Measurements from ENCODE around the gene CFAP73. TPM values are rescaled to one million over a fixed set of nuclear protein-coding genes. Genes with fewer than 3 reads are reported as not detected.

Gene CFAP73
- total and polyA plus RNA-seq, 3 donors from 2014 or later, result 0.81 to 1.2 TPM; not detected in 1

DNA sequence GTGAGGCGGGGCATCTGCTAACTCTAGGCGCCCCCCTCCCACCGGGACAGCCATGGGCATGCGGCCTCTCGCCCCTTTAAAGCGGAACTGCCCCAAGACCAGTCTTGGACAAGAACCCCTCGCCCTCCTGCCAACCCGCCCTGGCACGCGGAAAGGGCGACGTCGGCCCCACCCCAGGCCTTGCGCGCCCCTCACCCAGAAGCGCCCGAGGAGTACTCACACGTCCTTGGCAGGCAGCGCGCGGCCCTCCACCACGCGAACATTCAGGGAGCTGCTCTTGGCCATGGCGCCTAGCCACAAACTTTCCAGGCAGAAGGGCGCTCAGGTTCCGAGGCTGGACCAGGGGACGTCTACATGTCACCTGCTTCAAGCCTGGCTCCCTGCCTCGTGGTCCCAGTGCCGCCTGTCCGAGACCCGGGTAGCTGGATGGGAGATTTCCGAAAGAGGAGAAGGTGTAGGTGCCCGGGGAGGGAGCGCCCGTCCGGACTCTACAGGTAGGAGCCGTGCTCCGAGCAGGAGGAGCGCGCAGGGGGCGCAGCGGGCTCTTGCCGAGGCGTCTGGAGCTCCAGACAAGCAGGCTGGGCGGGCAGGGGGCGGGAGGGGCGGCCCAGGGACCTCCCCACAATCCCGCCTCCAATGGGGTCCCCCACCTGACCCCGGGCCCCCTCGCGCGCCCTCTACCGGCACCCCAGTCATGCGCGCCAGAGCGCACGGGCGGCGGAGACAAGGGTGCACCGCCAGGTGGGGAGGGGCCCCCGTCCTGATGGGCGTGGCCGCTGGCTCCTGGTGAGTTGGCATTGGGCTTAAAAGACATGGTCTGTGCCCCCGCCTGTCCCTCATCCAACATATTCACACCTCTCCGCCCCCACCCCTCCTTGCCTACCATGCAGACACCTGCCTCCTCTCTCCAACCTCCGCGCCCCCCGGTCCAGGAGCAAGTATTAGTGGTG, 14.1 kb upstream of the CFAP73 start, which contains the start of gene RASAL1:
Gene RASAL1, minus strand, starts transcription at position 584 of the 950 bp plus-strand sequence. Its CDS starts 299 bp downstream, at position 285.
- no peaks in the 10 kb centered on the region for H3K27me3 ChIP-seq

DNA sequence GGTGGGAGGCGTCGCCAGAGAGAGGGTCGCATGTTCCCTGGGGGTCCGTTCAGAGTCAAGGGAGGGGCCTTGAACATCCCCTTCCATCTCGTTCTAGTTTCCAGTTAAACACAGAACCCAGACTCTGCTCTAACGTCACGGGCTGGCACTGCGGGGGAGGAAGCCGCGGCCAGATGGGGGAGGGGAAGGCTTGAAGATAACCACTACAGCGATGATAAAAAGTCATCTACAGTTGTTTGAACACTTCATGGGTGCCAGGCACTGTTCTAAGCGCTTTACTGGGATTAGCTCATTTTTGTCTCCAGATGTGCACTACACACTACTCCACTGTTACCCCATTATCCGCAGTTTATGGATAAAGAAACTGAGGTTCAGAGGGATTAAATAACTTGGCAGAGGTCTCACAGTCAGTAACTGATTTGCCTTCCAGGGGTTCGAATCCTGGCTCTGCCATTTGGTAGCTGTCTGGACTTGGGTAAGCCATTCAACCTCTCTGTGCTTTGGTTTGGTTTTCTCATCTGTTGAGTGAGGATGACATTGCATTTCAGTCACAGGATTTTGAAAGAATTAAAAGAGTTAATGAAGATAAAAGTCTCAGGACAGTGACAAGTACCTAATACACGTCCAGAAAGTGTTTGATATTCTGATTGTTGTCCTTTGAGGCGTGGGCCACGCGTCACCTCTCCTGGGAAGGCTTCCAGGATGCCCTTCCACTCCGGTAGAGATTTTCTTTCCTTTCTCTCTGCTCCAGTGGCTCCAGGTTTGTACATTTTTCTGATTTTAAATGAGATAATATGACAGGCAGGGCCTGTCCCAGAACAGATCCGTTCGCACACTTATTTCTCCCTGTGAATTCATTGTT, 13.2 kb upstream of the CFAP73 start:
- H3K36me3 ChIP-seq (ENCODE audit: low read depth, missing control alignments), result no peaks in the 10 kb centered on the region
- intact Hi-C loops (cut with DNase I; ENCODE audit: low total_unique reads), result no loop called here
- no peaks in the 10 kb centered on the region for H3K27me3 ChIP-seq
- peak overlapping the region in 1 of 2 donors; percentile 68 for H3K27ac ChIP-seq
- H3K4me3 ChIP-seq, result peak overlapping the region; percentile 34 to 58
- peaks cover 5% of the 10 kb centered on the region for H3K4me1 ChIP-seq
- WGBS, 2 donors, result 28 to 29% methylated on average over 21 of the region's 21 CpGs
- peak; percentile 87 for DNase-seq
- H3K9me3 ChIP-seq, result no peaks in the 10 kb centered on the region
- TF ChIP-seq POLR2A (IDR thresholded peaks at IDR 0.05), result no peak
- TF ChIP-seq, protein P1, sequence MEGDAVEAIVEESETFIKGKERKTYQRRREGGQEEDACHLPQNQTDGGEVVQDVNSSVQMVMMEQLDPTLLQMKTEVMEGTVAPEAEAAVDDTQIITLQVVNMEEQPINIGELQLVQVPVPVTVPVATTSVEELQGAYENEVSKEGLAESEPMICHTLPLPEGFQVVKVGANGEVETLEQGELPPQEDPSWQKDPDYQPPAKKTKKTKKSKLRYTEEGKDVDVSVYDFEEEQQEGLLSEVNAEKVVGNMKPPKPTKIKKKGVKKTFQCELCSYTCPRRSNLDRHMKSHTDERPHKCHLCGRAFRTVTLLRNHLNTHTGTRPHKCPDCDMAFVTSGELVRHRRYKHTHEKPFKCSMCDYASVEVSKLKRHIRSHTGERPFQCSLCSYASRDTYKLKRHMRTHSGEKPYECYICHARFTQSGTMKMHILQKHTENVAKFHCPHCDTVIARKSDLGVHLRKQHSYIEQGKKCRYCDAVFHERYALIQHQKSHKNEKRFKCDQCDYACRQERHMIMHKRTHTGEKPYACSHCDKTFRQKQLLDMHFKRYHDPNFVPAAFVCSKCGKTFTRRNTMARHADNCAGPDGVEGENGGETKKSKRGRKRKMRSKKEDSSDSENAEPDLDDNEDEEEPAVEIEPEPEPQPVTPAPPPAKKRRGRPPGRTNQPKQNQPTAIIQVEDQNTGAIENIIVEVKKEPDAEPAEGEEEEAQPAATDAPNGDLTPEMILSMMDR (IDR thresholded peaks at IDR 0.05), result no peak

More for the DNA sequence above, 14.1 kb upstream of the CFAP73 start, which contains the start of gene RASAL1:
- TF ChIP-seq, protein P1 (IDR thresholded peaks at IDR 0.05), result peak; percentile 31 to 63 (median 40)
- no peak for TF ChIP-seq POLR2A (IDR thresholded peaks at IDR 0.05)
- peak within 1 kb of the TSS; percentile 34 to 58 for H3K4me3 ChIP-seq
- 2 to 3% methylated on average over 19 to 59 of the region's 68 CpGs for WGBS, 2 donors
- H3K9me3 ChIP-seq, result no peaks in the 10 kb centered on the region
- H3K36me3 ChIP-seq (ENCODE audit: low read depth, missing control alignments), result no peaks in the 10 kb centered on the region
- H3K4me1 ChIP-seq, result peaks cover 5% of the 10 kb centered on the region
- intact Hi-C loops (cut with DNase I; ENCODE audit: low total_unique reads), result no loop called here
- peak; percentile 85 for DNase-seq
- peak within 1 kb of the TSS in 1 of 2 donors; percentile 68 for H3K27ac ChIP-seq

DNA sequence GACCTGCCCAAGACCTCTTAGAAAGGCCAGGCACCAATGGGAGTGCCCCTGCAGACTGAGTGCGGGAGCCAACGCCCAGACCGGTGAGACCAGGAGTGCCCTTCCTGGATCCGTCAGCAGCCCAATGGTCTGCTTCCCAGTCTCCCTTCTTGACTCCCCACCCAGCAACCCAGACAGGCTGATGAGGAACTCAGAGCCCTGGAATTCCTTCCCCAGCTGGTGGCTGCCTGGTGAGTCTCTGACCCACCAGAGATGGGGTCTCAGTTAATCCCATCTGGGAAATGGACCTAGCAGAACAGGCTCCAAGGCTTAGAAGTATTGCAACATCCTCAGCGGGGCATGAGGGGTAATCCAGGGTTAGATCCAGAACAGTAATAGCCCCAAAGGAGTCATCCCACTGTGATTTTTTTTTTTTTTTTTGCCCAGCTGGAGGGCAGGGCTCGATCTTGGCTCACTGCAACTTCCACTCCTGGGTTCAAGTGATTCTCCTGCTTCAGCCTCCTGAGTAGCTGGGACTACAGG, 12.5 kb upstream of the CFAP73 start:
- H3K9me3 ChIP-seq, result no peaks in the 10 kb centered on the region
- no peak overlapping the region for H3K27ac ChIP-seq

More for the DNA sequence above, 12.5 kb upstream of the CFAP73 start:
- Histone ChIP-seq H3K4me3 (no peak overlapping the region), H3K27me3 (no peaks in the 10 kb centered on the region), H3K36me3 (ENCODE audit: low read depth, missing control alignments) (no peaks in the 10 kb centered on the region), H3K4me1 (peaks cover 11% of the 10 kb centered on the region)
- DNase-seq, result no peak
- 82 to 88% methylated on average over 6 of the region's 6 CpGs for WGBS, 2 donors
- no peak for TF ChIP-seq POLR2A (IDR thresholded peaks at IDR 0.05)
- TF ChIP-seq, protein P1 (IDR thresholded peaks at IDR 0.05), result no peak
- intact Hi-C loops (cut with DNase I; ENCODE audit: low total_unique reads), result no loop called here
